H9 (cell line): Measurements from ENCODE around the gene IGFLR1. TPM values are rescaled to one million over a fixed set of nuclear protein-coding genes. Genes with fewer than 3 reads are reported as not detected.
A peak's percentile ranks its signal among the peaks of the same experiment; 100 is the strongest.

ENCODE experiments used
- DNase-seq: peaks from one replicate; pipeline ENCODE4 v3.0.0-alpha.2; 2017
- H2AFZ ChIP-seq: one replicate; pipeline ENCODE4 v1.6.1; 2013; ENCODE audit warnings: mild to moderate bottlenecking, low read length, control low read depth, moderate library complexity
- H2AK5ac ChIP-seq: 2 replicates; pipeline ENCODE4 v1.6.1; 2013; ENCODE audit warnings: low read length, control low read depth, mixed read lengths; ENCODE audit not compliant: insufficient read length
- H2BK120ac ChIP-seq: one replicate; pipeline ENCODE4 v1.6.1; 2013; ENCODE audit warnings: low read depth, mild to moderate bottlenecking, low read length, control low read depth, inconsistent platforms; ENCODE audit not compliant: poor library complexity, severe bottlenecking
- H2BK12ac ChIP-seq: 2 replicates; pipeline ENCODE4 v1.6.1; 2013; ENCODE audit warnings: low read length, control low read depth, mixed read lengths, low read depth; ENCODE audit not compliant: insufficient read length
- H2BK15ac ChIP-seq: 2 replicates; pipeline ENCODE4 v1.6.1; 2013; ENCODE audit warnings: low read depth, low read length, control low read depth
- H2BK20ac ChIP-seq: one replicate; pipeline ENCODE4 v1.6.1; 2013; ENCODE audit warnings: low read depth, mild to moderate bottlenecking, low read length, control low read depth, inconsistent platforms; ENCODE audit not compliant: poor library complexity, severe bottlenecking
- H2BK5ac ChIP-seq: 2 replicates; pipeline ENCODE4 v1.6.1; 2013; ENCODE audit warnings: low read length, control low read depth, mixed read lengths; ENCODE audit not compliant: insufficient read length
- H3K14ac ChIP-seq: 2 replicates; pipeline ENCODE4 v1.6.1; 2013; ENCODE audit warnings: low read length, control low read depth; ENCODE audit not compliant: insufficient read depth
- H3K18ac ChIP-seq: 2 replicates; pipeline ENCODE4 v1.6.1; 2013; ENCODE audit warnings: low read depth, mild to moderate bottlenecking, mixed read lengths, low read length, control low read depth; ENCODE audit not compliant: insufficient read length
- H3K23ac ChIP-seq: 2 replicates; pipeline ENCODE4 v1.6.1; 2013; ENCODE audit warnings: low read length, control low read depth, mixed read lengths, low read depth; ENCODE audit not compliant: insufficient read length
- H3K23me2 ChIP-seq: 2 replicates; pipeline ENCODE4 v1.6.1; 2013; ENCODE audit warnings: low read depth, mild to moderate bottlenecking, mixed read lengths, low read length, control low read depth; ENCODE audit not compliant: insufficient read length, poor library complexity, severe bottlenecking
- H3K27ac ChIP-seq: 2 replicates; pipeline ENCODE4 v1.5.1; 2013; ENCODE audit warnings: low read length, control low read depth, mixed read lengths, low read depth; ENCODE audit not compliant: insufficient read length
- H3K27me3 ChIP-seq: 2 replicates; pipeline ENCODE4 v1.6.1; 2013; ENCODE audit warnings: low read length, control low read depth, inconsistent platforms; ENCODE audit not compliant: insufficient read depth
- H3K4ac ChIP-seq: 2 replicates; pipeline ENCODE4 v1.6.1; 2013; ENCODE audit warnings: low read depth, mild to moderate bottlenecking, control low read depth, inconsistent platforms, low read length, moderate library complexity
- H3K4me1 ChIP-seq: 2 replicates; pipeline ENCODE4 v1.6.1; 2013; ENCODE audit warnings: low read length, control low read depth, inconsistent platforms; ENCODE audit not compliant: insufficient read depth
- H3K4me2 ChIP-seq: 2 replicates; pipeline ENCODE4 v1.6.1; 2013; ENCODE audit warnings: low read length, control low read depth, mixed read lengths; ENCODE audit not compliant: insufficient read length, insufficient read depth
- H3K56ac ChIP-seq: 2 replicates; pipeline ENCODE4 v1.6.1; 2013; ENCODE audit warnings: low read depth, mild to moderate bottlenecking, mixed read lengths, low read length, control low read depth; ENCODE audit not compliant: insufficient read length
- H3K79me1 ChIP-seq: 2 replicates; pipeline ENCODE4 v1.6.1; 2013; ENCODE audit warnings: low read depth, mild to moderate bottlenecking, moderate library complexity, low read length, control low read depth, inconsistent platforms; ENCODE audit not compliant: insufficient read depth, poor library complexity, severe bottlenecking
- H3K79me2 ChIP-seq: 2 replicates; pipeline ENCODE4 v1.6.1; 2013; ENCODE audit warnings: low read length, control low read depth, inconsistent platforms; ENCODE audit not compliant: insufficient read depth
- H3K9ac ChIP-seq: 2 replicates; pipeline ENCODE4 v1.6.1; 2013; ENCODE audit warnings: low read length, control low read depth, mixed read lengths; ENCODE audit not compliant: insufficient read length; ENCODE audit errors: extremely low read depth
- H3K9me3 ChIP-seq: one replicate; pipeline ENCODE4 v1.6.1; 2013; ENCODE audit warnings: low read depth, low read length, inconsistent platforms; ENCODE audit not compliant: control insufficient read depth
- H3T11ph ChIP-seq: one replicate; pipeline ENCODE4 v1.6.1; 2013; ENCODE audit warnings: mild to moderate bottlenecking, low read length, control low read depth, inconsistent platforms
- H4K20me1 ChIP-seq: one replicate; pipeline ENCODE4 v1.6.1; 2013; ENCODE audit not compliant: control insufficient read depth, insufficient read length, insufficient read depth
- H4K5ac ChIP-seq: 2 replicates; pipeline ENCODE4 v1.6.1; 2013; ENCODE audit warnings: low read depth, mild to moderate bottlenecking, mixed read lengths, low read length, control low read depth; ENCODE audit not compliant: insufficient read length
- H4K8ac ChIP-seq: replicated peaks from 2 replicates; pipeline ENCODE4 v1.6.1; 2013; ENCODE audit warnings: low read length, control low read depth, mixed read lengths, low read depth; ENCODE audit not compliant: insufficient read length
- H4K91ac ChIP-seq: 2 replicates; pipeline ENCODE4 v1.6.1; 2013; ENCODE audit warnings: low read depth, mild to moderate bottlenecking, moderate library complexity, mixed read lengths, low read length, control low read depth; ENCODE audit not compliant: insufficient read length
- H3K27ac Mint-ChIP-seq, 3 experiments: 2 replicates in 2 of 3; 3 replicates in 1 of 3; pipeline ENCODE4 v1.8.0; 2020 to 2021; ENCODE audit warnings: mixed read lengths in 3 of 3, mild to moderate bottlenecking in 1 of 3, moderate library complexity in 1 of 3
- H3K27me3 Mint-ChIP-seq: 2 replicates; pipeline ENCODE4 v1.8.0; 2021; ENCODE audit warnings: low read depth, mild to moderate bottlenecking, moderate library complexity, mixed read lengths
- H3K36me3 Mint-ChIP-seq, 3 experiments: 2 replicates in 2 of 3; 3 replicates in 1 of 3; pipeline ENCODE4 v1.8.0; 2020 to 2021; ENCODE audit warnings: low read depth in 3 of 3, mixed read lengths in 3 of 3; ENCODE audit not compliant: insufficient read depth in 1 of 3
- H3K4me1 Mint-ChIP-seq, 2 experiments: 2 replicates each; pipeline ENCODE4 v1.8.0; 2020; ENCODE audit warnings: mixed read lengths in 2 of 2
- H3K4me3 Mint-ChIP-seq, 2 experiments: 2 replicates in 1 of 2; 3 replicates in 1 of 2; pipeline ENCODE4 v1.8.0; 2020 to 2021; ENCODE audit warnings: mild to moderate bottlenecking in 2 of 2, mixed read lengths in 2 of 2, moderate library complexity in 1 of 2
- H3K9me3 Mint-ChIP-seq, 2 experiments: 2 replicates in 1 of 2; 3 replicates in 1 of 2; pipeline ENCODE4 v1.8.0; 2020; ENCODE audit warnings: mild to moderate bottlenecking in 2 of 2, mixed read lengths in 2 of 2, moderate library complexity in 1 of 2
- CTCF ChIP-seq: fragments of 200-600 bp; sonication (generic); conservative IDR thresholded peaks from 3 replicates; pipeline ENCODE4 v1.8.0; 2021; ENCODE audit warnings: antibody characterized with exemption, mild to moderate bottlenecking
- WGBS: extraction: QIAGEN DNeasy Blood & Tissue Kit; methylation state at CpG from one replicate; pipeline ENCODE4 v1.1.7; 2013; ENCODE audit warnings: missing lambda C conversion rate, low lambda C conversion rate, mixed read lengths; ENCODE audit not compliant: insufficient read length; ENCODE audit errors: extremely low coverage; 5-methylcytosine and 5-hydroxymethylcytosine counted together
- long read RNA-seq: library from polyadenylated mRNA; unstranded; transcript quantifications from one replicate; pipeline ENCODE4 v2.0.0, GENCODE V29; 2020
- total RNA-seq: library from RNA; stranded (reverse); gene quantifications from 2 replicates; pipeline ENCODE4 v1.2.1, GENCODE V29; 2021

Gene IGFLR1
- 2.9 and 3.2 TPM in 2 replicates for total RNA-seq
- long read RNA-seq, partial matches to known transcripts: 2 of 8 reads
- long read RNA-seq, other reads (novel, unspliced or antisense): 3 of 8 reads

GRCh38 chr19:35742121-35742724, at the start of gene IGFLR1:
TSS of gene IGFLR1 (minus strand) at chr19:35742452. CDS start at chr19:35741180, 1,272 bp downstream.
- H3K14ac ChIP-seq: no peak within 1 kb of the TSS
- no peak within 1 kb of the TSS for H2BK15ac ChIP-seq
- no CpG with 5 or more reads among the region's 9 CpGs for WGBS
- peak within 1 kb of the TSS; percentile 46 to 73 for H3K4me3 Mint-ChIP-seq
- no peaks in the 10 kb centered on the region for H4K20me1 ChIP-seq
- H3K27ac ChIP-seq: no peak within 1 kb of the TSS
- peaks cover 20 to 33% of the 10 kb centered on the region in 2 experiments for H3K4me1 Mint-ChIP-seq
- no peak within 1 kb of the TSS for H3K9ac ChIP-seq
- H3K4me2 ChIP-seq: peak within 1 kb of the TSS; percentile 58
- TF ChIP-seq CTCF: no peak
- H2BK5ac ChIP-seq: no peak within 1 kb of the TSS
- no peak within 1 kb of the TSS for H3K18ac ChIP-seq
- no peaks in the 10 kb centered on the region for H3K9me3 Mint-ChIP-seq
- no peak within 1 kb of the TSS for H3T11ph ChIP-seq
- no peaks in the 10 kb centered on the region for H3K79me2 ChIP-seq
- no peak within 1 kb of the TSS for H4K5ac ChIP-seq
- peak within 1 kb of the TSS in 1 of 3 experiments; percentile 69; a peak in 2 of 7 replicates for H3K27ac Mint-ChIP-seq
- no peak within 1 kb of the TSS for H2AFZ ChIP-seq
- H3K36me3 Mint-ChIP-seq: peaks cover 17 to 28% (median 18%) of the 10 kb centered on the region in 3 experiments; a peak in 6 of 7 replicates
- no peak within 1 kb of the TSS for H3K23ac ChIP-seq
- H3K9me3 ChIP-seq: no peaks in the 10 kb centered on the region
- H2BK20ac ChIP-seq: no peak within 1 kb of the TSS
- no peaks in the 10 kb centered on the region for H3K27me3 Mint-ChIP-seq
- H4K8ac ChIP-seq: no peak within 1 kb of the TSS
- H3K56ac ChIP-seq: no peak within 1 kb of the TSS
- H3K79me1 ChIP-seq: peaks cover 3% of the 10 kb centered on the region
- peaks cover 4% of the 10 kb centered on the region; the same call in 1 of the 2 replicates for H3K4me1 ChIP-seq
- no peak within 1 kb of the TSS for H2AK5ac ChIP-seq
- no peaks in the 10 kb centered on the region for H3K27me3 ChIP-seq
- DNase-seq: no peak
- H2BK12ac ChIP-seq: no peak within 1 kb of the TSS
- no peak within 1 kb of the TSS for H4K91ac ChIP-seq
- peaks cover 18% of the 10 kb centered on the region for H3K23me2 ChIP-seq
- no peak within 1 kb of the TSS for H3K4ac ChIP-seq
- H2BK120ac ChIP-seq: no peak within 1 kb of the TSS
